Cardiac fibroblast (primary cell): ENCODE data around the gene KRTAP5-4.
A peak's percentile ranks its signal among the peaks of the same experiment; 100 is the strongest.

Experiments
- DNase-seq, 2 donors: peaks; one replicate each; pipeline versions ENCODE4 v3.0.0 to v3.0.0-alpha.2; 2010; ENCODE audit warnings: low read depth in 2 of 2
- H3K4me3 ChIP-seq, 2 donors: replicated peaks in 1 of 2; 1 replicate in 1 of 2; 2 replicates in 1 of 2; pipeline ENCODE4 v1.5.1; 2011; ENCODE audit warnings: low read depth in 2 of 2, low read length in 2 of 2, mild to moderate bottlenecking in 2 of 2, moderate library complexity in 1 of 2
- TF ChIP-seq, protein P1 (sequence below): IDR thresholded peaks from one replicate; pipeline ENCODE4 v1.5.1; 2011; ENCODE audit warnings: low read depth, mild to moderate bottlenecking, low read length, inconsistent platforms

Gene KRTAP5-4

DNA sequence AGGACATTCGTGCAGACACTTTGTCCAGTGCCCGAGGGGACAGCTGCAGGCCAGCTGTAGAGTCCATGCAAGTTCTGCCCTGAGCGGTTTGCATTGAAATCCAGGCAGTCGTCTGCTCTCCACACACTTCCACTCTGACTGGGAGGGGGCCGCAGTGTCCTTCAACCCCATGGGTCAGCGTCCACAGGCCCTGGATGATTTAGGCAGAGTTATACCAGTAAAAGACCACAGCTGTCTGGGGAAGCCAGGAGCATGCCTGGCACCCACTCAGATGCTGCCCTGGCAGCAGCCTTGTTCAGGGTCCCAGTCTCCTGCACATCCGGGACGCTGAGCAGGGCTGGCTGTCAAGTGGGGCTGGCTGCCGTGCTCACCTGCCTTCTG lies 34.1 kb upstream of the KRTAP5-4 start:
- H3K4me3 ChIP-seq = no peak overlapping the region
- TF ChIP-seq, protein P1, sequence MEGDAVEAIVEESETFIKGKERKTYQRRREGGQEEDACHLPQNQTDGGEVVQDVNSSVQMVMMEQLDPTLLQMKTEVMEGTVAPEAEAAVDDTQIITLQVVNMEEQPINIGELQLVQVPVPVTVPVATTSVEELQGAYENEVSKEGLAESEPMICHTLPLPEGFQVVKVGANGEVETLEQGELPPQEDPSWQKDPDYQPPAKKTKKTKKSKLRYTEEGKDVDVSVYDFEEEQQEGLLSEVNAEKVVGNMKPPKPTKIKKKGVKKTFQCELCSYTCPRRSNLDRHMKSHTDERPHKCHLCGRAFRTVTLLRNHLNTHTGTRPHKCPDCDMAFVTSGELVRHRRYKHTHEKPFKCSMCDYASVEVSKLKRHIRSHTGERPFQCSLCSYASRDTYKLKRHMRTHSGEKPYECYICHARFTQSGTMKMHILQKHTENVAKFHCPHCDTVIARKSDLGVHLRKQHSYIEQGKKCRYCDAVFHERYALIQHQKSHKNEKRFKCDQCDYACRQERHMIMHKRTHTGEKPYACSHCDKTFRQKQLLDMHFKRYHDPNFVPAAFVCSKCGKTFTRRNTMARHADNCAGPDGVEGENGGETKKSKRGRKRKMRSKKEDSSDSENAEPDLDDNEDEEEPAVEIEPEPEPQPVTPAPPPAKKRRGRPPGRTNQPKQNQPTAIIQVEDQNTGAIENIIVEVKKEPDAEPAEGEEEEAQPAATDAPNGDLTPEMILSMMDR = no peak
- no peak for DNase-seq

- TF ChIP-seq, protein P1 = no peak
- no peak for DNase-seq
- H3K4me3 ChIP-seq = no peak overlapping the region
Observed at GRCh38 chr11:1655168-1656060, 33.5 kb upstream of the KRTAP5-4 start.

- no peak for DNase-seq
- TF ChIP-seq, protein P1 = no peak
Observed at GRCh38 chr11:1654388-1655167, 32.6 kb upstream of the KRTAP5-4 start.

GRCh38 chr11:1653541-1654387 lies 31.8 kb upstream of the KRTAP5-4 start:
- no peak overlapping the region for H3K4me3 ChIP-seq
- TF ChIP-seq, protein P1 = no peak
- no peak for DNase-seq

More at GRCh38 chr11:1654388-1655167, 32.6 kb upstream of the KRTAP5-4 start:
- H3K4me3 ChIP-seq = no peak overlapping the region

- no peak overlapping the region for H3K4me3 ChIP-seq
- TF ChIP-seq, protein P1 = peak; percentile 94
- DNase-seq = peak; percentile 57 to 62
Observed at GRCh38 chr11:1652771-1653540, 31.0 kb upstream of the KRTAP5-4 start.

- no peak for DNase-seq
- H3K4me3 ChIP-seq = no peak overlapping the region
- TF ChIP-seq, protein P1 = no peak
Observed at GRCh38 chr11:1652442-1652770, 30.5 kb upstream of the KRTAP5-4 start.
